HG03025 (cell line): ENCODE results near the gene ZMIZ2.
"Not testable (repeated sequence)": the region's sequence is repeated elsewhere in the genome, so short reads cannot be mapped to it uniquely, and the experiment has no call there.

Experiments used
- ATAC-seq: cut with Tn5 transposase; IDR thresholded peaks from one replicate; pipeline ENCODE4 v1.9.1; 2021; ENCODE audit warnings: mild to moderate bottlenecking, moderate library complexity; ENCODE audit not compliant: unreplicated experiment, low FRiP score

ZMIZ2 gene

GRCh38 chr7:44727158-44727936 is 21.3 kb upstream of the ZMIZ2 start:
- no peak for ATAC-seq

- no peak for ATAC-seq
Measured at GRCh38 chr7:44727937-44728262, 20.7 kb upstream of the ZMIZ2 start.

DNA sequence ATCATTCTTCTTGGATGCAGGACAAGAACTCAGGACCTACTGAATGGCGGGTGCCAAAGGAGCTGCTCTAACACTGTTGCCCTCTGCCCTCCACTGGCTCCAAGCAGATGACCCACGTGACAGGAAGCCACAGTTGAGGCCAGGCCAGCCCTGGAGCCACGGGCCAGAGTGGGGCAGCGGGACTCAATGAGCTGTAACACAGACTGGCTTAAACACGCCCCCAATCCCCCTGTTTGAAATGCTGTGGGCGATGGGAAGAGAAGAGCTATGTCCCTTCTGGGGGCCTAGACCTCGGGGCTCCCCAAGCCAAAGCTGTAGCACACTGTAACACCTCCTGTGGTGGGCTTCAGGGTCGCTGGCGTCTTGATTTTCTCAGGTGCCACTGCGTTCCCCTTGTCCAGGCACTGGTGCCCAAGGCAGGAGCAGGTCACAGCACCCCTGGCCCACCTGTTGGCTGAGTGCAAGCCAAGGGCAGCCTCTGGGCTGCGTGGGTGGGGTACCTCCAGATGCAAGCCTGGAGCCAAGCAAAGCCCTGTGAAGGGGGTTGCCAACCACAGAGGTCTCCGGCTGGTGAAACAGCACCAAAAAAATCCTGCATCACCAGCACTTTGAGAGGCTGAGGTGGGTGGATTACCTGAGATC is 18.6 kb upstream of the ZMIZ2 start:
- no peak for ATAC-seq

DNA sequence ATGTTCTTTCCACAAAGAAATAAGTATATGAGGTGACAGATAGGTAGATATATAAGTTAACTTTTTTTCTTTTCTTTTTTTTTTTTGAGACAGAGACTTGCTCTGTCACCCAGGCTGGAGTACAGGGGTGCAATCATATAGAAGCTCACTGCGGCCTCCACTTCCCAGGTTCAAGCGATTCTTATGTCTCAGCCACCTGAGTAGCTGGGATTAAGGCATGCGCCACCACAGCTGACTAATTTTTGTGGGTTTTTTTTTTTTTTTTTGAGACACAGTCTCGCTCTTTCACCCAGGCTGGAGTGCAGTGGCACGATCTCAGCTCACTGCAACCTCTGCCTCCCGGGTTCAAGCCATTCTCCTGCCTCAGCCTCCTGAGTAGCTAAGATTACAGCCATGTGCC is 15.7 kb upstream of the ZMIZ2 start:
- ATAC-seq: not testable (repeated sequence)

DNA sequence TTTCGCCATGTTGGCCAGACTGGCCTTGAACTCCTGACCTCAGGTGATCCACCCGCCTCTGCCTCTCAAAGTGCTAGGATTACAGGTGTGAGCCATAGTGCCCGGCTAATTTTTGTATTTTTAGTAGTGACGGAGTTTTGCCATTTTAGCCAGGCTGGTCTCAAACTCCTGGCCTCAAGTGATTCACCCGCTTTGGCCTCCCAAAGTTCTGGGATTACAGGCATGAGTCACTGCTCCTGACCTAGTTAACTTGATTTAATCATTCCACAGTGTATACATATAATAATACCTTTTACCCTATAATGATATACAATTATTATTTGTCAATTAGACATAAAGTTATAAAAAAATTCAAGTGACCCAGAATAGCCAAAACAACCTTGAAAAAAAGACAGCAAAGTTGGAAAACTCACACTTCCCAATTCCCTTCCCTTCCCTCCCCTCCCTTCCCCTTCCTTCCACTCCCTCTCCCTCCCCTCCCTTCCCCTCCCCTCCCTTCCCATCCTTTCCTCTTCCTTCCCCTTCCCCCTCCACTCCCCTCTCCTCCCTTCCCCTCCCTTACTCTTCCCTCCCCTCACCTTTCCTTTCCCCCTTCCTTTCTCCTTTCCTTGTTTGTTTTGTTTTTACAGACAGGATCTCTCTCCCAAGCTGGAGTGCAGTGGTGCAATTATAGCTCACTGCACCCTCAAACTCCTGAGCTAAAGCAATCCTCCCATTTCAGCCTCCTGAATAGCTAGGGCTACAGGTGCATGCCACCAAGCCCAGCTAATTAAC is 14.8 kb upstream of the ZMIZ2 start:
- no peak for ATAC-seq

GRCh38 chr7:44735403-44736165 is 13.1 kb upstream of the ZMIZ2 start:
- no peak for ATAC-seq

GRCh38 chr7:44736896-44737295 is 11.8 kb upstream of the ZMIZ2 start:
- no peak for ATAC-seq

GRCh38 chr7:44738051-44738723 is 10.5 kb upstream of the ZMIZ2 start:
- no peak for ATAC-seq

- no peak for ATAC-seq
Measured at GRCh38 chr7:44738876-44739665, 9.6 kb upstream of the ZMIZ2 start.

DNA sequence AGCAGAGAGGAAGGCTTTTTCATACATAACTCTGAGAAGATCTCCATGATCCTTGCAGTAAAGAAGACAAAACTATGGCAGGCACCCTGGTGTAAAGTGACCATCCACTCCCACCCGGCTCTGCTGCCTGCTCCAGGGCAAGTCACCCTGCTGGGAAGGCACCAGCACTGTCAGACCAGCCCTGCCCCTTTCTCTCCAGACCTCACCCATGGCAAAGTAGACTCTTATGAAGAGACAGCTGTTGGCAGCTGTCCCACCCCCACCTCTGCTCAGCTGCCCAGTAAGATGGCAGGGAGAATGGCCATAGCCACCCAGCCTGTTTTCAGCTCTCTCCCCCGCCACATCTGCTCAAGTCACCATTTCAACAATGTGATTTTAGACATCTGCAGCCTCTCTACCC is 8.6 kb upstream of the ZMIZ2 start:
- ATAC-seq: no peak

- ATAC-seq: no peak
Measured at GRCh38 chr7:44743750-44744149, 4.9 kb upstream of the ZMIZ2 start.

DNA sequence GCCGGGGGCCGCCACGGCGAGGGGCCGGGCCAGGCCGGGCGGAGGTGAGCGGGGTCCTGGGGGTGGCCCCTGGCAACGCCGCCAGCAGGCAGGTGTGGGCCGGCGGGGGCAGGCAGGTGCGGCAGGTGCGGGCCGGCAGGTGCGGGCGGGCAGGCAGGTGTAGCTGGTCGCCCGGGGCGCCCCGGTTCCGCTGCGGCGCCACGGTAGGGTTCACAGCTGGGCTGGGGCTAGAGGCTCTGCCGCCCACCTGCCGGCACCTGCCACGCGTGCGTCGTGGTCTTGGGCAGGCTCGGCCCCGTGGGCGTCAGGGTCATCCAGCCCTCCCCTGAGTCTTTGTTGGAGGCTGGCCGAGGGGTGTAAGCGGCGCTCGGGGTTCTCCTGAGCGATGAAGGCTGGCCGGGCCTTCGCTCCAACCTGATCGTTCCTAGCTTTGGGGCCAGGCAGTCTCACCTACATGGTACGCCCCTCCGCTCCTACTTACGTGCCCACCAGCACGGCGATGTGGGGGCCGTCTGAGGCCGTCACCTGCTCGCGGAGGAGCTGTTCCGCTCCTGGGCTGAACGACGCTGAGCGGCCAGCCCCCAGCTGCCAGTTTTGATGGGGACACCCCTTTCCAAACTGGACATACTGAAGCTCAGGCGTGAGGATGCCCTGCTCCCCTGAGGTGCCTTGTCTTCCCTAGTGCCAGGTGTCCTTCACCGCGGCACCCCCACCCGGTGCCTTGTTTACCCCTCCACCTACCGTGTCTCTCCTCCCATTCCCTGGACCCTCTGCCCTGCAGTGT is 493 bp downstream of the ZMIZ2 start:
- ATAC-seq: peak; percentile 6

DNA sequence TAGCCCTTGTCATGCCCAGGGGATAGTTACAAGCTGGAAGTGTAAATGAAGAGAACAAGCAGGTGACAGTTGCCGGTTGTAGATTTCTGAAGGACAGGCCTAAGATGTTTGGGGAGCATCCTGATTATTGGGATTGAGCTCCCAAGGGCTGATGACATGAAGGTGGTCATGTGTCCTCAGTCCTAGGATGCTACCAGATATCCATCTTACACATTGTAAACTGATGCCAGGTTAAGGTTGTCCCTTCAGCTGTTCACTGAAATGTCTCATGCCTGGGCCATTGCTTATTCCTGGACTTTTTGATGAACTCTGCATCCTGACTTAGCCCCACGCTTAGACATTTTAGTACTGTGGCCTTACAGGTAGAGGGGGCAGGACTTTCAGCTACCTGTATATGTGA is 1.3 kb downstream of the ZMIZ2 start:
- no peak for ATAC-seq

GRCh38 chr7:44750424-44750823 is 1.8 kb downstream of the ZMIZ2 start:
- ATAC-seq: no peak

DNA sequence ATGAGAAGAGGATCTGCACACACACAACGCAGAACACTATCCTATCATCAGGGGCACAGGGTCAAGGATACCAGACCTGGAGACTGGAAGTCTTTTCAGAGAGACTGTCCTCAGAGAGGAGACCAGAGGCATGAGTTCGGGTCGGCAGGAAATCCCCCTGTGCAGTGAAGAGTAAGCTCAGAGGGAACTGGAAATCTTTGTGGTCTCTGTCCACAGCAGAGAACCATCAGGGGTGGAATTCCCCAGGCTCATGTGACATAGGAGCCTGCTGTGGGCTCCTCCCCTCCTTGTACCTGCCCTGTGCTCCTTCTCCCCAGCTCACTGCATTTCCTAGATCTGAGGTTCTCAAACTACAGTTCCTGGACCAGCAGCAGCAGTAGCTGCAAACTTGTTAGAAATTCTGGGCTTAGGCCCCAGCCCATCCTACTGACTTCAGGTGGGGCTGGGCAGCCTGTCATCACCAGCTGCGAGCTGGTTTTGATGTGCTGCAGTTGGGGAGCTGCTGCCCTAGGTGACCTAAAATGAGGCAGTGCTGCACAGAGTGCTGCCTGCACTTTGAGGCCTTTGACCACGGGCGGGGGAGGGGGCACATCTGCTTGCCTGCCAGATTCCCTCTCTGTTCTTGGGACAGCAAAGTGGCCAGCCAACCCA is 2.4 kb downstream of the ZMIZ2 start:
- peak; percentile 30 for ATAC-seq

- no peak for ATAC-seq
Measured at GRCh38 chr7:44752822-44753221, 4.2 kb downstream of the ZMIZ2 start.

GRCh38 chr7:44754802-44755697 is 6.4 kb downstream of the ZMIZ2 start:
- no peak for ATAC-seq
